Lower leg skin (tissue), 3 donors: ENCODE results near the gene SOX6.

Experiments
- POLR2A ChIP-seq, 2 donors: fragments of 450-650 bp; IDR thresholded peaks; one replicate each; pipeline ENCODE4 v1.6.1; 2016 to 2017; ENCODE audit warnings: antibody characterized with exemption in 2 of 2, mild to moderate bottlenecking in 1 of 2, moderate library complexity in 1 of 2
- TF ChIP-seq, protein P1 (sequence below), 3 donors: fragments of 450-650 bp; IDR thresholded peaks; one replicate each; pipeline ENCODE4 v1.5.1; 2016; ENCODE audit warnings: antibody characterized with exemption in 3 of 3, mild to moderate bottlenecking in 3 of 3, moderate library complexity in 2 of 3

DNA sequence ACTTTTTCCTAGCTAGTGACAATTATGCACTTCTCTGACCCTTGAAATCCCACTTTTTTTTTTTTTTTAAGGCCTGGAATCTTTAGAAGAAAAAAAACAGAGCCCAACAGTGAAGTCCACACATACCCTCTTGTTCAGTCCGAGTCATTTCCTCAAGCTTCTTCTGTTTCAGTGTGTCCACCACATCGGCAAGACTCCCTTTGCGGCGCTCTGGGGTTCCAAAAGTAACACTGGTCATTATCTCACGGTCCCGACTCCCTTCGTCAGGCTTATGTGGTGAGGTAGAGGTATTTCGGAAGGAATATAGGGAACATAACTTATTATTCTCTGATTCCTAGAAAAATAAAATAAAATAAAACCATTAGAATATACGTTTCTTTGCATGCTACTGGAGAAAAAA is 38.0 kb downstream of the SOX6 start:
- TF ChIP-seq, protein P1, sequence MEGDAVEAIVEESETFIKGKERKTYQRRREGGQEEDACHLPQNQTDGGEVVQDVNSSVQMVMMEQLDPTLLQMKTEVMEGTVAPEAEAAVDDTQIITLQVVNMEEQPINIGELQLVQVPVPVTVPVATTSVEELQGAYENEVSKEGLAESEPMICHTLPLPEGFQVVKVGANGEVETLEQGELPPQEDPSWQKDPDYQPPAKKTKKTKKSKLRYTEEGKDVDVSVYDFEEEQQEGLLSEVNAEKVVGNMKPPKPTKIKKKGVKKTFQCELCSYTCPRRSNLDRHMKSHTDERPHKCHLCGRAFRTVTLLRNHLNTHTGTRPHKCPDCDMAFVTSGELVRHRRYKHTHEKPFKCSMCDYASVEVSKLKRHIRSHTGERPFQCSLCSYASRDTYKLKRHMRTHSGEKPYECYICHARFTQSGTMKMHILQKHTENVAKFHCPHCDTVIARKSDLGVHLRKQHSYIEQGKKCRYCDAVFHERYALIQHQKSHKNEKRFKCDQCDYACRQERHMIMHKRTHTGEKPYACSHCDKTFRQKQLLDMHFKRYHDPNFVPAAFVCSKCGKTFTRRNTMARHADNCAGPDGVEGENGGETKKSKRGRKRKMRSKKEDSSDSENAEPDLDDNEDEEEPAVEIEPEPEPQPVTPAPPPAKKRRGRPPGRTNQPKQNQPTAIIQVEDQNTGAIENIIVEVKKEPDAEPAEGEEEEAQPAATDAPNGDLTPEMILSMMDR (IDR thresholded peaks at IDR 0.05), result no peak
- TF ChIP-seq POLR2A (IDR thresholded peaks at IDR 0.05), result no peak
